HepG2 (cell line): Measurements from ENCODE around the gene SGF29.
"Not testable (repeated sequence)": the region's sequence is repeated elsewhere in the genome, so short reads cannot be mapped to it uniquely, and the experiment has no call there.

Experiments used
- BHLHE40 ChIP-seq: IDR thresholded peaks from 2 replicates; pipeline ENCODE4 v1.6.1; 2011; ENCODE audit warnings: low read length, improper control_type of control experiment
- CREB1 ChIP-seq, 2 experiments: fragments of 450-650 bp in 1 of 2; IDR thresholded peaks; 2 replicates each; pipeline ENCODE4 v1.6.1; 2016 to 2017; ENCODE audit warnings: control low read depth in 1 of 2, mild to moderate bottlenecking in 1 of 2, missing compliant biosample characterization in 1 of 2, missing genetic modification characterization in 1 of 2
- EP300 ChIP-seq, 3 experiments: sonication (generic) in 1 of 3; formaldehyde crosslinking in 1 of 3; IDR thresholded peaks; 2 replicates each; pipeline versions ENCODE4 v1.5.1 to v1.6.1; 2011 to 2020; ENCODE audit warnings: low read depth in 2 of 3, low read length in 2 of 3, borderline replicate concordance in 1 of 3, improper control_type of control experiment in 1 of 3, mild to moderate bottlenecking in 1 of 3, missing genetic modification reagents in 1 of 3, moderate library complexity in 1 of 3
- SAP130 ChIP-seq: IDR thresholded peaks from 2 replicates; pipeline ENCODE4 v1.6.1; 2016; ENCODE audit warnings: low read depth
- TBP ChIP-seq: sonication (generic); formaldehyde crosslinking; IDR thresholded peaks from 2 replicates; pipeline ENCODE4 v1.5.0; 2020; ENCODE audit warnings: missing genetic modification reagents
- TMF1 ChIP-seq: sonication (generic); formaldehyde crosslinking; IDR thresholded peaks from 2 replicates; pipeline ENCODE4 v1.8.1; 2022; ENCODE audit warnings: low read depth, missing genetic modification reagents
- ZFP36 ChIP-seq: fragments of 150-350 bp; IDR thresholded peaks from 2 replicates; pipeline ENCODE4 v1.6.1; 2018; ENCODE audit warnings: borderline replicate concordance, low read length, low read depth; ENCODE audit not compliant: partially characterized antibody
- ZNF766 ChIP-seq: sonication (generic); formaldehyde crosslinking; IDR thresholded peaks from 2 replicates; pipeline ENCODE4 v1.5.0; 2020; ENCODE audit warnings: missing genetic modification reagents, borderline replicate concordance
- TF ChIP-seq, protein P1 (sequence below): sonication (generic); formaldehyde crosslinking; IDR thresholded peaks from 2 replicates; pipeline ENCODE4 v1.4.0; 2020; ENCODE audit warnings: missing genetic modification reagents
- TF ChIP-seq, protein P2 (sequence below): sonication (generic); formaldehyde crosslinking; IDR thresholded peaks from 2 replicates; pipeline ENCODE4 v1.5.0; 2020; ENCODE audit warnings: missing genetic modification reagents
- TF ChIP-seq, protein P3 (sequence below): sonication (generic); formaldehyde crosslinking; IDR thresholded peaks from 2 replicates; pipeline ENCODE4 v1.5.0; 2020; ENCODE audit warnings: mild to moderate bottlenecking, missing genetic modification reagents, moderate library complexity
- TF ChIP-seq, protein P4 (sequence below), 2 experiments: IDR thresholded peaks; 2 replicates each; pipeline ENCODE4 v1.6.1; 2011 to 2012; ENCODE audit warnings: low read length in 2 of 2, borderline replicate concordance in 1 of 2, low read depth in 1 of 2, mild to moderate bottlenecking in 1 of 2, moderate library complexity in 1 of 2

DNA sequence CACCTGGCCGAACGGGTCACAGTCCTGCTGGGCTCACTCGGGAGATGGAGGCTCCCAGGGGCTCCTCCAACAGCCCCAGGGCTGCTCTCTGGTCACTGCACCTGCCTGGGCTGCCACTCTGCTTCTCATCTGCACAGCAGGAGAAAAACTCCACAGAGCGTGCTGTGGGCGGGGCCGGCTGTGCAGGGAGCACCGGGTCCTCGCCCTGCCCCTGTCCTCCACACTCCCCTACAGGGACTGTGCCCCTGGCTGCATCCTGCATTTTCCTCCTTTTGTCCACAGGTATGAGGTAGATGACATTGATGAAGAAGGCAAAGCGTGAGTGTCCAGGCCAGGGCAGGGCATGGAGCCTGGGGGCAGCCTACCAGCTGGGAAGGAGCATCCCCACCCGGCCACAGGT, 48.3 kb downstream of the SGF29 start:
- not testable (repeated sequence) for TF ChIP-seq EP300 (IDR thresholded peaks at IDR 0.05; ENCODE audit: low read depth in 2 of 2, low read length in 2 of 2); EP300 (CRISPR knock-in tag; IDR thresholded peaks at IDR 0.05; ENCODE audit: borderline replicate concordance); BHLHE40; SAP130 (CRISPR knock-in tag); ZNF766 (CRISPR knock-in tag); ZFP36; CREB1 (IDR thresholded peaks at IDR 0.05); CREB1 (CRISPR knock-in tag; IDR thresholded peaks at IDR 0.05); TMF1 (CRISPR knock-in tag); TBP
- TF ChIP-seq, protein P1, sequence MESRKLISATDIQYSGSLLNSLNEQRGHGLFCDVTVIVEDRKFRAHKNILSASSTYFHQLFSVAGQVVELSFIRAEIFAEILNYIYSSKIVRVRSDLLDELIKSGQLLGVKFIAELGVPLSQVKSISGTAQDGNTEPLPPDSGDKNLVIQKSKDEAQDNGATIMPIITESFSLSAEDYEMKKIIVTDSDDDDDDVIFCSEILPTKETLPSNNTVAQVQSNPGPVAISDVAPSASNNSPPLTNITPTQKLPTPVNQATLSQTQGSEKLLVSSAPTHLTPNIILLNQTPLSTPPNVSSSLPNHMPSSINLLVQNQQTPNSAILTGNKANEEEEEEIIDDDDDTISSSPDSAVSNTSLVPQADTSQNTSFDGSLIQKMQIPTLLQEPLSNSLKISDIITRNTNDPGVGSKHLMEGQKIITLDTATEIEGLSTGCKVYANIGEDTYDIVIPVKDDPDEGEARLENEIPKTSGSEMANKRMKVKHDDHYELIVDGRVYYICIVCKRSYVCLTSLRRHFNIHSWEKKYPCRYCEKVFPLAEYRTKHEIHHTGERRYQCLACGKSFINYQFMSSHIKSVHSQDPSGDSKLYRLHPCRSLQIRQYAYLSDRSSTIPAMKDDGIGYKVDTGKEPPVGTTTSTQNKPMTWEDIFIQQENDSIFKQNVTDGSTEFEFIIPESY = not testable (repeated sequence)
- TF ChIP-seq, protein P2, sequence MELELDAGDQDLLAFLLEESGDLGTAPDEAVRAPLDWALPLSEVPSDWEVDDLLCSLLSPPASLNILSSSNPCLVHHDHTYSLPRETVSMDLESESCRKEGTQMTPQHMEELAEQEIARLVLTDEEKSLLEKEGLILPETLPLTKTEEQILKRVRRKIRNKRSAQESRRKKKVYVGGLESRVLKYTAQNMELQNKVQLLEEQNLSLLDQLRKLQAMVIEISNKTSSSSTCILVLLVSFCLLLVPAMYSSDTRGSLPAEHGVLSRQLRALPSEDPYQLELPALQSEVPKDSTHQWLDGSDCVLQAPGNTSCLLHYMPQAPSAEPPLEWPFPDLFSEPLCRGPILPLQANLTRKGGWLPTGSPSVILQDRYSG (CRISPR knock-in tag) = not testable (repeated sequence)
- TF ChIP-seq, protein P3, sequence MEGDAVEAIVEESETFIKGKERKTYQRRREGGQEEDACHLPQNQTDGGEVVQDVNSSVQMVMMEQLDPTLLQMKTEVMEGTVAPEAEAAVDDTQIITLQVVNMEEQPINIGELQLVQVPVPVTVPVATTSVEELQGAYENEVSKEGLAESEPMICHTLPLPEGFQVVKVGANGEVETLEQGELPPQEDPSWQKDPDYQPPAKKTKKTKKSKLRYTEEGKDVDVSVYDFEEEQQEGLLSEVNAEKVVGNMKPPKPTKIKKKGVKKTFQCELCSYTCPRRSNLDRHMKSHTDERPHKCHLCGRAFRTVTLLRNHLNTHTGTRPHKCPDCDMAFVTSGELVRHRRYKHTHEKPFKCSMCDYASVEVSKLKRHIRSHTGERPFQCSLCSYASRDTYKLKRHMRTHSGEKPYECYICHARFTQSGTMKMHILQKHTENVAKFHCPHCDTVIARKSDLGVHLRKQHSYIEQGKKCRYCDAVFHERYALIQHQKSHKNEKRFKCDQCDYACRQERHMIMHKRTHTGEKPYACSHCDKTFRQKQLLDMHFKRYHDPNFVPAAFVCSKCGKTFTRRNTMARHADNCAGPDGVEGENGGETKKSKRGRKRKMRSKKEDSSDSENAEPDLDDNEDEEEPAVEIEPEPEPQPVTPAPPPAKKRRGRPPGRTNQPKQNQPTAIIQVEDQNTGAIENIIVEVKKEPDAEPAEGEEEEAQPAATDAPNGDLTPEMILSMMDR (CRISPR knock-in tag) = not testable (repeated sequence)
- TF ChIP-seq, protein P4, sequence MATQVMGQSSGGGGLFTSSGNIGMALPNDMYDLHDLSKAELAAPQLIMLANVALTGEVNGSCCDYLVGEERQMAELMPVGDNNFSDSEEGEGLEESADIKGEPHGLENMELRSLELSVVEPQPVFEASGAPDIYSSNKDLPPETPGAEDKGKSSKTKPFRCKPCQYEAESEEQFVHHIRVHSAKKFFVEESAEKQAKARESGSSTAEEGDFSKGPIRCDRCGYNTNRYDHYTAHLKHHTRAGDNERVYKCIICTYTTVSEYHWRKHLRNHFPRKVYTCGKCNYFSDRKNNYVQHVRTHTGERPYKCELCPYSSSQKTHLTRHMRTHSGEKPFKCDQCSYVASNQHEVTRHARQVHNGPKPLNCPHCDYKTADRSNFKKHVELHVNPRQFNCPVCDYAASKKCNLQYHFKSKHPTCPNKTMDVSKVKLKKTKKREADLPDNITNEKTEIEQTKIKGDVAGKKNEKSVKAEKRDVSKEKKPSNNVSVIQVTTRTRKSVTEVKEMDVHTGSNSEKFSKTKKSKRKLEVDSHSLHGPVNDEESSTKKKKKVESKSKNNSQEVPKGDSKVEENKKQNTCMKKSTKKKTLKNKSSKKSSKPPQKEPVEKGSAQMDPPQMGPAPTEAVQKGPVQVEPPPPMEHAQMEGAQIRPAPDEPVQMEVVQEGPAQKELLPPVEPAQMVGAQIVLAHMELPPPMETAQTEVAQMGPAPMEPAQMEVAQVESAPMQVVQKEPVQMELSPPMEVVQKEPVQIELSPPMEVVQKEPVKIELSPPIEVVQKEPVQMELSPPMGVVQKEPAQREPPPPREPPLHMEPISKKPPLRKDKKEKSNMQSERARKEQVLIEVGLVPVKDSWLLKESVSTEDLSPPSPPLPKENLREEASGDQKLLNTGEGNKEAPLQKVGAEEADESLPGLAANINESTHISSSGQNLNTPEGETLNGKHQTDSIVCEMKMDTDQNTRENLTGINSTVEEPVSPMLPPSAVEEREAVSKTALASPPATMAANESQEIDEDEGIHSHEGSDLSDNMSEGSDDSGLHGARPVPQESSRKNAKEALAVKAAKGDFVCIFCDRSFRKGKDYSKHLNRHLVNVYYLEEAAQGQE (IDR thresholded peaks at IDR 0.05; ENCODE audit: borderline replicate concordance in 1 of 2, low read depth in 1 of 2, low read length in 2 of 2) = not testable (repeated sequence)
